GM12873 (cell line): Measurements from ENCODE around the gene ZRANB1.

Experiments
- TF ChIP-seq, protein P1 (sequence below): IDR thresholded peaks from 2 replicates; pipeline ENCODE4 v1.5.1; 2012; ENCODE audit warnings: low read depth, mild to moderate bottlenecking, moderate library complexity, low read length, control low read depth; ENCODE audit not compliant: insufficient read depth; ENCODE audit errors: missing control alignments

ZRANB1 gene

DNA sequence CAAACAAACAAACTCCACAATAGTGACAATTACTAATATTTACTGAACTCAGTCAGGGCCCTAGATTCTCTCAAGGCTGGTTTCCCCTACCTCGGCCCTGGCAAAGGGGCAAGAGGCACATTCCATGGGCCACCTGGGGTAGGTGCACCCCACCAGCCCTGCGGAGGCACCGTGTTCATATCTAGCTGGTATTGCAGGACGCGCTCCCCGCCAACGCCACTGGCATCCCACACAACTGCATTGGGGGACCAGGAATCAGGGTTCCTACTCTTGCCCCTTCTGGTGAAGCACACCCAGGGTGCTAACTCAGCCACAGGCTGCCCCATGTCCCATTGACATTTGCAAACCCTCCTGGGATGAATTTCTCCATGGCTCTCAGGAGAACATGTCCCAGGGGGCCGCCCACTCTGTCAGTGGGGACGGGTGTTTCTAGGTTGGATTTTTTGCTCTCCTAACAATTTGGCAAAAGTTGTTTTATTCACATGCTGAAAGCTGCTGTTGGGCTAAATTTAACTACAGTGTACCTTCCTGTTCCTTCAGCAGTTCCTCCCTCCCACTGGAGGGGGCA is 76.7 kb downstream of the ZRANB1 start:
- TF ChIP-seq, protein P1, sequence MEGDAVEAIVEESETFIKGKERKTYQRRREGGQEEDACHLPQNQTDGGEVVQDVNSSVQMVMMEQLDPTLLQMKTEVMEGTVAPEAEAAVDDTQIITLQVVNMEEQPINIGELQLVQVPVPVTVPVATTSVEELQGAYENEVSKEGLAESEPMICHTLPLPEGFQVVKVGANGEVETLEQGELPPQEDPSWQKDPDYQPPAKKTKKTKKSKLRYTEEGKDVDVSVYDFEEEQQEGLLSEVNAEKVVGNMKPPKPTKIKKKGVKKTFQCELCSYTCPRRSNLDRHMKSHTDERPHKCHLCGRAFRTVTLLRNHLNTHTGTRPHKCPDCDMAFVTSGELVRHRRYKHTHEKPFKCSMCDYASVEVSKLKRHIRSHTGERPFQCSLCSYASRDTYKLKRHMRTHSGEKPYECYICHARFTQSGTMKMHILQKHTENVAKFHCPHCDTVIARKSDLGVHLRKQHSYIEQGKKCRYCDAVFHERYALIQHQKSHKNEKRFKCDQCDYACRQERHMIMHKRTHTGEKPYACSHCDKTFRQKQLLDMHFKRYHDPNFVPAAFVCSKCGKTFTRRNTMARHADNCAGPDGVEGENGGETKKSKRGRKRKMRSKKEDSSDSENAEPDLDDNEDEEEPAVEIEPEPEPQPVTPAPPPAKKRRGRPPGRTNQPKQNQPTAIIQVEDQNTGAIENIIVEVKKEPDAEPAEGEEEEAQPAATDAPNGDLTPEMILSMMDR = no peak

- TF ChIP-seq, protein P1 = no peak
Measured at GRCh38 chr10:125020386-125020785, 78.5 kb downstream of the ZRANB1 start.

- TF ChIP-seq, protein P1 = no peak
Measured at GRCh38 chr10:125020871-125021270, 78.9 kb downstream of the ZRANB1 start.

GRCh38 chr10:125021686-125022344 is 79.9 kb downstream of the ZRANB1 start:
- TF ChIP-seq, protein P1 = no peak

DNA sequence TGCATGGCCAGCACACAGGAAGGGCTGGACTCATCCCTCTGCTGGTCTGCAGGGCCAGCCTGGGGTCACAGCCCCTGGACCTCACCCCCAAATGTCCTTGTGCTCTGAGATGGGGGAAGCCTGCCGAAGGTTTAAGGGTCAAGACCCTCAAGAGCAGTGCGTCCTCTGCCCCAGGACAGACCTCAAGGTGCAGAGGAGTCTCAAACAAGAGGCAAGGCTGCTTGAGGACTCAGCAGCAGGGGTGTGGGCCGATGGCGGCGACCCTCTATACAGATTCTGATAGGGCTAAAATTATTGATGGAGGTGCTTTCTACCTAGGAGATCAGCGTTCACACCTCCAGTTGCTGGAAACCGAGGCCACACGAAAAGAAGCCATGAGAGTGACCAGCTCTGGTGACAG is 80.7 kb downstream of the ZRANB1 start:
- TF ChIP-seq, protein P1 = no peak

DNA sequence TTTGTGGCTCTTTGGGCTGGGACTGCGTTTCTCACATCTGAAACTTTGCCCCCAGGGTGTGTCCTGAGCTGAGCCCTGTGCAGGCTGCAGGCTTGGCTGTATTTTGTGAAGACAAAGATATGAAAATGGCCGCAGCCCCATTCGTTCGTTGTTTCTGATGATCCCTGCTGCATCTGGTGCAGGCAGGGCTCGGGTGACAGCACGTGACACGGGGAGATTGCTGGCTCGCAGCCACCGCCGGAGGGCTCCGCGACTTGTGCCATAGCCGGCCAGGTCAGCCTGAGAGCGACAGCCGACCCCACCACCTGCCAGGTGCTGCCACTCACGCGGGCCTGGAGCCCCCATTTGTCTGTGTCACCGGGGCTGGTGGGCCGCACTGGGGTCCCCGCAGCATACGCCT is 81.3 kb downstream of the ZRANB1 start:
- TF ChIP-seq, protein P1 = no peak

GRCh38 chr10:125023862-125024496 is 82.1 kb downstream of the ZRANB1 start:
- TF ChIP-seq, protein P1 = no peak
